GM18505 (cell line): ENCODE results near the gene P3H3.

Experiments
- ATAC-seq: cut with Tn5 transposase; IDR thresholded peaks from one replicate; pipeline ENCODE4 v1.9.1; 2021; ENCODE audit not compliant: unreplicated experiment
- POLR2A ChIP-seq: IDR thresholded peaks from 4 replicates; pipeline ENCODE4 v1.6.1; 2011; ENCODE audit warnings: borderline replicate concordance; ENCODE audit not compliant: insufficient read depth, insufficient read length; ENCODE audit errors: extremely low read depth

P3H3 gene, protein sequence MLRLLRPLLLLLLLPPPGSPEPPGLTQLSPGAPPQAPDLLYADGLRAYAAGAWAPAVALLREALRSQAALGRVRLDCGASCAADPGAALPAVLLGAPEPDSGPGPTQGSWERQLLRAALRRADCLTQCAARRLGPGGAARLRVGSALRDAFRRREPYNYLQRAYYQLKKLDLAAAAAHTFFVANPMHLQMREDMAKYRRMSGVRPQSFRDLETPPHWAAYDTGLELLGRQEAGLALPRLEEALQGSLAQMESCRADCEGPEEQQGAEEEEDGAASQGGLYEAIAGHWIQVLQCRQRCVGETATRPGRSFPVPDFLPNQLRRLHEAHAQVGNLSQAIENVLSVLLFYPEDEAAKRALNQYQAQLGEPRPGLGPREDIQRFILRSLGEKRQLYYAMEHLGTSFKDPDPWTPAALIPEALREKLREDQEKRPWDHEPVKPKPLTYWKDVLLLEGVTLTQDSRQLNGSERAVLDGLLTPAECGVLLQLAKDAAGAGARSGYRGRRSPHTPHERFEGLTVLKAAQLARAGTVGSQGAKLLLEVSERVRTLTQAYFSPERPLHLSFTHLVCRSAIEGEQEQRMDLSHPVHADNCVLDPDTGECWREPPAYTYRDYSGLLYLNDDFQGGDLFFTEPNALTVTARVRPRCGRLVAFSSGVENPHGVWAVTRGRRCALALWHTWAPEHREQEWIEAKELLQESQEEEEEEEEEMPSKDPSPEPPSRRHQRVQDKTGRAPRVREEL

DNA sequence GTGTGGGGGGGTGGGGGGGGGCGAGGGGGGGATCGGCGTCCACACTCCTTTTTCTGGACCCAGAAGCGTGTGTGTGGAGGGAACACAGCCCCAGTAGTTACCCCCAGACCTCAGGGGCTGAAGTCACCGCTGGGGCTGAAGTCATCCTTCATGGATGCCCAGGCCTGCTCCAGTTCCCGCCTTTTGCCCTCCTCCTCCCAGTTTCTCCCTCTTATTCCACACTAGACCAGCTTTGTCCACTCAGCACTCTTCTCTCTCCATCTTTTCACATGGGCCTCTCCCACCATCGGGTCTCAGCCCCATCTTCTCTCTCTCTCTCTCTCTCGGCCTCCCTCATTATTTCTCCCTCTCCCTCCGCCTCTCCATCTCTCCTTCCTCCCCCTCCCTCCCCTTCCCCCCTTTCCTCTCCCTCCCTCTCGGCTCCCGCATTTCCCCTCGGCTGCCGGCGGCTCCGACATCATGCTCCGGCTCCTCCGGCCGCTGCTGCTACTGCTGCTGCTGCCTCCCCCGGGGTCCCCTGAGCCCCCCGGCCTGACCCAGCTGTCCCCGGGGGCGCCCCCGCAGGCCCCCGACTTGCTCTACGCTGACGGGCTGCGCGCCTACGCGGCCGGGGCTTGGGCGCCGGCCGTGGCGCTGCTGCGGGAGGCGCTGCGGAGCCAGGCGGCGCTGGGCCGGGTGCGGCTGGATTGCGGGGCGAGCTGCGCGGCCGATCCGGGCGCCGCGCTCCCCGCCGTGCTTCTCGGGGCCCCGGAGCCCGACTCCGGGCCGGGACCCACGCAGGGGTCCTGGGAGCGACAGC, at the start of gene P3H3:
Gene P3H3 (plus strand): TSS at position 426 of the 799 bp plus-strand sequence. CDS start 34 bp downstream, at position 460.
- ATAC-seq, result no peak
- no peak for TF ChIP-seq POLR2A

DNA sequence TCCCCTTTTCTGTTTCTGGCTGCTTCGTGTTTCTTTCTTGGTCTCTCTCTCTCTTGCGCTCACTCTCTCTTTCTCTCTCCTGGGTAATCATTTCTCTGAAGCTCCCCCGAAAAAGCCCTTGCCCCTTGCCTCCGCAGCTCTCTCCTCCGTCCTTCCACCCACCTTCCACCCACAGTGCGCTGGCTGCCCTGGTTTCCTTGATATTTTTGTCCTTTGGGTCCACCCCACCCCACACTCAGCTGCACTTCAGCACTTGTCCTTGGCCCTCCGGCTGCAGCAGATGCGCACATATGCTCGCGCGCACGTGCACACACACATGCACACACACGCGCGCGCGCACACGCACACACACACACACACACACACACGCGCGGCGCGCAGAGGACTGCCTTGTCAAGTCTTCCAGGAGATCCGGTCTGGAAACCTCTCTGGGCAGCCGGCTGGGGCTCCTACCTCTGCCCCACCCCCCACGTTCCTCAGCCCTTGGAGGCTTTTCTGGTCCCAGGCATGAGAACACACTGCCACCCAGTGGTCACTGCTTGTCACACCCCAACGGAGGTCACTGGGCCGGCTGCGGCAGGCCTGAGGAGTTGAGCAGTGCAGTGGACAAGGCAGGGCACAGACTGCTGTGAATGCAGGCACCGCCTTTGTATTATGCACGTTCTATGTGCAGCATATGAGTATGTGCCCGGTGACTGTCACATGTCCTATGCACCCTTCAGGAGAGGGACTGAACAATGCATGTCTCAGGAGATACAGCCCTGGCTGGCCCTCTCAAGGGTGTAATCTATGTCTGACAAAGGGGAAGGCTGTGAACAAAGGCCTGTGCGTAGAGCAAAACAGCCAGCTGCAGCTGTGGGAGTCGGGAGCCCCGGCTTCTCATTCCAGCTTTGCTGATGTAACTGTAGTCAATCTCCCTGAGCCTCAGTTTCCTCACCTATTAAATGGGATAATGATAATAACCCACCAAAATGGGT, 49.3 kb upstream of the P3H3 start:
- no peak for ATAC-seq
- peak; percentile 26 for TF ChIP-seq POLR2A

DNA sequence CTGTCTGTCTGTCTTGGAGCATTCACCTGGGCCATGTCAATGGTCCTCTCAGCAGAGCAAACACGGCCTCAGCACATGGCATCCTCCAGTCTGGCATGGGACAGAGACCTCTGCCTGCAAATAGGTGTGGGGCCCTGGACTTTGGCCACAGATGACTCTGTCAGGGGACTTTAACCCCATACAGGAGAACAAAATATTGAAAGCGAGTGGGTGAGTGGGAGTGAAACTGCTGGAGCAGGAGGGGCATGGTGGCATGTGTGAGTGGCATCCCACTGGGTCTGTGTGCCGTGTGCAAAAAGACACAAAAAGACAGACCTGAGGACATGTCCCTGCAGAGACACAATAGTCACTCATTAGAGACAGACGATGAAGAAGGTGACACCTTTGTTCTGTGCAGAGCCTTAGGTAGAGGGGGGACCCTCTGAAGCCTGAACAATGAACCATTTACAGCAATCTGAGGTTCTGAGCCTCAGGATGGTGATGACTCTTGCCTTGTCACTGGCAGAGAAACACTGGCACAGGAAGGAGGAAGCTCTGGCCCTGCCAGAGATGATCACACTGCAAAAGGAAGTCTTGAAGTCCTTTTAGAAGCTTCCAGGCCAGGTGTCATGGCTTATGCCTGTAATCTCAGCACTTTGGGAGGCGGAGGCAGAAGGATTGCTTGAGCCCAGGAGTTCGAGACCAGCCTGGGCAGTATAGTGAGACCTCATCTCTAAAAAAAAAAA, 48.3 kb upstream of the P3H3 start:
- no peak for TF ChIP-seq POLR2A
- no peak for ATAC-seq

DNA sequence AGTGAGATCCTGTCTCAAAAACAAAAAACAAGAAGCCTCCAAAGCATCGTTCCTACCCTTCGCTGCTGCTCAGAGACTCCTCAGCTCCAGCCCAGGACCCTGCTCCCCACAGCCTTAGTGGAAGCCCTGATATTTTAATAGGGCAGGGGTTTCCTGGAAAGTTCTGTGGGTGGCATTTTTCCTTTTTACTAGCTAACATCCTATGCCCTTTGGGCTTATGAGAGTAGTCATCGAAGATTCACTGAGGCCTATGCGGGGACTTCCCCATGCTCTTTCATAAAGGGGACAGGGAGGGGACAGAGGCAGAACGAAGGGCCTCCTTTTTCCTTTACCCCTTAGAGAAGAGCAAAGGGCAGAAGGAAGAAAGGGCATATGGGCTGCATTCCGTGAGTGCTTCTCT, 47.6 kb upstream of the P3H3 start:
- ATAC-seq, result no peak
- no peak for TF ChIP-seq POLR2A

DNA sequence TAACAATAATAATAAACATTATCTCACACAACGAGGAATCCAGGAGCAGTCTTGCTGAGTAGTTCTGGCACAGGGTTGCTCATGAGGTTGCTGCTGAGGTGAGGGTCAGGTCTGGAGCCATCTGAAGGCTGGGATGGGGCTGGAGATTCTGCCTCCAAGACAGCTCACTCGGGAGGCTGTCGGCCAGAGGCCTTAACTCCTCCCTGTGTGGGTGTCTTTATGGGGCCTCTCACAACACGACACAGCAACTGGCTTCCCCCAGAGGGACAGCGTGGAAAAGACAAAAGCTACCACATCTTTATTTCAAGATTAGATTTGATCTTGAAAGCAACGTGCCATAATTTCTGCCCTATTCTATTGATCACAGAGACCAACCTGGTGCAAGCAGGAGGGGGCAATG, 46.1 kb upstream of the P3H3 start:
- no peak for ATAC-seq
- TF ChIP-seq POLR2A, result no peak

DNA sequence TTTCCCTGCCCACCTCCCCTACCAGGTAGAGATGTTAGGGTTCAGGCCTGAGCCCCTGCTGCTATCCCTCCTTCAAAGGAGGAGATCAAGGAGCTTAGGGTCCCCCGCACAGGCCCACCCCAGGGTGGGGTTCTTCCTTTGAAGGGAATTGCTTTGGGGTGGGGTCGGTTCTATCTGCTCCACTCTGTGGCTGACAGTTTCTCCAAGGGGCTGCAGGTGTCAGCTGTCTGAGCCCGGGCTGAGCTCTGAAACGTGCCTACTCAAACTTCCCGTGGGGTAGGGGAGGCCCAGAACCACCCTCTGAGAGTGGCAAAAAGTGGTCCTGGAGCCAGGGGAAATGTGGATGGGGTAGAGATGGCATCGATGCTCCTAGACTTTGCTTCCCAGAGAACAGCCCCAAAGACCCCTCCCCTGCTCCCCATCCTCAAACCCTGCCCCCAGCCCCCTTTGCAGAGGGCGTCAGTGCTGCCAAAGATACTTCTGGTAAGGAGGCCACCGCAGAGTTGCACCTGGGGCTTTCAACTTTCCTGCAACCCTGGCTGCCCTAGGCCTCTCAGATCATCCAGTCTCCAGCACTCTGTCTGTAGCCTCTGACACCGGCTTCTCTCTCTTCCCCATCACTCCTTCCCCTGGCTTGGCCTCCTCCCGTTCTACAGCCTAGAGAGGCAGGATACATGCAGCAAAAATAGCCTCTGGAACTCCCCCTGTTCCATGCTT, 45.2 kb upstream of the P3H3 start:
- no peak for TF ChIP-seq POLR2A
- ATAC-seq, result no peak

DNA sequence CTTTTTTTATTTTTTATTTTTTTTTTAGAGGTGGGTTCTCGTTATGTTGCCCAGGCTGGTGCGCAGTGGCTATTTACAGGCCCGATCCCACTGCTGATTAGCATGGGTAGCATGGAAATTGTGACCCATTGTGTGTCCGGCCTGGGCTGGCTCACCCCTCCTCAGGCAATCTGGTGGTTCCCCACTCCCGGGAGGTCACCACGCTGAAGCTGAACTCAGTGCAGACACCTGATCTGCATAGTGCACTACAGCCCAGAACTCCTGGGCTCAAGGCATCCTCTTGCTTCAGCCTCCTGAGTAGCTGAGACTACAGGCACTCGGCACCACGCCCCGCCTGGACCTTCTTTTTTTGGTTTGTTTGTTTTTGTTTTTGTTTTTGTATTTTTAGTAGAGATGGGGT, 44.4 kb upstream of the P3H3 start:
- ATAC-seq, result no peak
- TF ChIP-seq POLR2A, result no peak

DNA sequence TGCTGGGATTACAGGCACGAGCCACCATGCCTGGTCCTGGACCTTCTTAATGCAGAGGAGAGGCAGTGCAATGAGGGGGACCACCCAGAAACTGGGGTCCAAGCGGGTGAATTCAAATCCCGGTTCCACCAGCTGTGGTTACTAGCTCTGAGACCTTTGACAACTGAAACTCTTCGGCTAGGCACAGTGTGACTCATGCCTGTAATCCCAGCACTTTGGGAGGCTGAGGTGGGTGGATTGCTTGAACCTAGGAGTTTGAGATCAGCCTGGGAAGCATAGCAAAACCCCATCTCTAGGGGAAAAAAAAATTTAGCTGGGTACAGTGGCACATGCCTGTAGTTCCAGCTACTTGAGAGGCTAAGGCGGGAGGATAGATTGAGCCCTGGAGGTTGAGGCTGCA, 43.9 kb upstream of the P3H3 start:
- no peak for TF ChIP-seq POLR2A
- ATAC-seq, result no peak

DNA sequence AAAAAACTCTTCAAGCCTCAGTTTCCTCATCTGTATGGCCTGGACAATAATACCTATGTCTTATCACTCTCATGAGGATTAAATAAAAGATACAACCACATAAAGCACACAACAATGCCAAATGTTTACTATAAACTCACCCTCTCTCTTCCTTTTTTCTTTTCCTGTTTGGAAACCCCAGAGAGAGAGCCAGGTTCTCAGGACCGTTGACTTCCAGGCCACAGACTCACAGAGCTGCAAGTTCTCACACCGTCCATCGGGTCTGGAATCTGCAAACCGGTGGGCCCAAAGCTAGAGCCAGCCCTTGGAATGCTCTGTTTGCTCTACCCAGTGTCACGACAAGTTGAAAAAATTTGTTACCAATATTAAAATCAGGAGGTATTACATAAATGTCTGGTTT, 43.4 kb upstream of the P3H3 start:
- ATAC-seq, result no peak

DNA sequence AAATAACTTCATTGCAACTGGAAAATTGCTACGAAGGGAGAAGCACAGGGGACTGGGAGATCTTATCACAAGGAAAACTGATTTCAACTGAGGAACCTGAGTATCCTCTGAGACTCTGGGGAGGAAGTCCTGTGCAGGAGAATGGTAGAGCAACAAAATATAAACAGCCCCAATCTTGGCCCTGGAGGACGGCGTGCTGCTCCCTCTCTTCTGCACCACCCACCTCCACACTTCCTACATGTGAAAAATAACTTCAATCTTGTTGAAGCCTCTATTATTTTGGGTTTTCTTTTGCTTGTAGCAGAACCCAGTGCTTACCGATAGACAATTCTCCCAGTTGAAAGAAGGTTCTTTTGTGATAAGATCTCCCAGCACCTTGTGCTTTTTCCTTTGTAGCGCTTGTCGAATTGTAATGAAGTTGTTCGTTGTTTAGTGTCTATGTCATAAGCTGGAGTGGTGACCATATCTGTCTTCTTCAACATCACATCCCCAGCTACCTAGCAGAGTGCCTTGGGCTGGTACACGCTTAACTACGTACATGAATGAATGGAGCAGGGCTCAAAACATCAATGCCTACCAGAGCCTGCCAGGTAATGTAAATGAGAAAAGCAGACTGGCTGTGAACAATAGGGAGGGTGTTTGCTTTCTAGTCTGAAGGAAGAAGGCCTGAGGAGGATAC, 41.7 kb upstream of the P3H3 start:
- ATAC-seq, result no peak
- TF ChIP-seq POLR2A, result no peak

More for the DNA sequence above, 43.4 kb upstream of the P3H3 start:
- no peak for TF ChIP-seq POLR2A

DNA sequence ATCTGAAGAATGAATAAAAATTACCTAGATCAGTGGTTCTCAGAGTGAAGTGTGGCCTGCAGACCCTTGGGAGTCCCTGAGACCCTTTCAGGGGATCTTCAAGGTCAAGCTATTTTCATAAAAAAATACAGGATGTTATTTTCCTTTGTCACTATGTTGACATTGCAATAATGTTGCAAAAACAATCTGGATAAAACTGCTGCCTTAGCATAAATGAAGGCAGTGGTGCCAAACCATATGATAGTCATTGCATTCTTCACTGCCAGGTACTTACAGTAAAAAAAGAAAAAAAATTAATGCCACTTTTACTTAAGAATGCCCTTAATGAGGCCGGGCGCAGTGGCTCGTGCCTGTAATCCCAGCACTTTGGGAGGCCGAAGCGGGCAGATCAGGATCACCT, 40.9 kb upstream of the P3H3 start:
- no peak for TF ChIP-seq POLR2A
- no peak for ATAC-seq
